H1 (cell line): ENCODE data around the gene DECR2.
"Not testable (repeated sequence)": the region's sequence is repeated elsewhere in the genome, so short reads cannot be mapped to it uniquely, and the experiment has no call there.

Experiments used
- EZH2 ChIP-seq: fragments of 200-600 bp; sonication (generic); IDR thresholded peaks from 2 replicates; pipeline ENCODE4 v1.7.1; 2012; ENCODE audit warnings: low read depth, mild to moderate bottlenecking, moderate library complexity, low read length, inconsistent platforms; ENCODE audit not compliant: severe bottlenecking
- RAD21 ChIP-seq, 2 experiments: IDR thresholded peaks in 1 of 2; conservative IDR thresholded peaks in 1 of 2; 2 replicates each; pipeline ENCODE4 v1.6.1; 2011; ENCODE audit warnings: low read depth in 2 of 2, low read length in 2 of 2, improper control_type of control experiment in 1 of 2, inconsistent platforms in 1 of 2, mild to moderate bottlenecking in 1 of 2, moderate library complexity in 1 of 2
- RBBP5 ChIP-seq: IDR thresholded peaks from 2 replicates; pipeline ENCODE4 v1.7.1; 2012; ENCODE audit warnings: low read depth, mild to moderate bottlenecking, inconsistent platforms, low read length, moderate library complexity, borderline replicate concordance
- TF ChIP-seq, protein P1 (sequence below), 3 experiments: IDR thresholded peaks; 1 replicate in 2 of 3; 2 replicates in 1 of 3; pipeline versions ENCODE4 v1.5.1 to v1.6.1; 2011; ENCODE audit warnings: low read length in 3 of 3, mild to moderate bottlenecking in 3 of 3, inconsistent platforms in 2 of 3, low read depth in 1 of 3, moderate library complexity in 1 of 3; ENCODE audit not compliant: insufficient read depth in 1 of 3; ENCODE audit errors: control extremely low read depth in 1 of 3

DNA sequence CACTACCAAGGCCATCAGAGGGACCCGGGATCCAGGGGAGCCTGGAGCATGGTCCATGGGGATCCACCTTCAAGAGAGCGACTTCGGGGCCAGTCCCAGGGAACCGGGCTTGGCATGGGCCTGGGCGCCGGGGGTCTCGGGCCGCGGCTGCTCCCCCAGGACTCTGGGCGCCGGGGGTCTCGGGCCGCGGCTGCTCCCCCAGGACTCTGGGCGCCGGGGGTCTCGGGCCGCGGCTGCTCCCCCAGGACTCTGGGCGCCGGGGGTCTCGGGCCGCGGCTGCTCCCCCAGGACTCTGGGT lies 39.0 kb upstream of the DECR2 start:
- TF ChIP-seq RBBP5; RAD21 (IDR thresholded peaks at IDR 0.05 in 1 of 2, conservative IDR thresholded peaks at IDR 0.05 in 1 of 2; ENCODE audit: low read depth in 2 of 2, low read length in 2 of 2); EZH2: not testable (repeated sequence)
- TF ChIP-seq, protein P1, sequence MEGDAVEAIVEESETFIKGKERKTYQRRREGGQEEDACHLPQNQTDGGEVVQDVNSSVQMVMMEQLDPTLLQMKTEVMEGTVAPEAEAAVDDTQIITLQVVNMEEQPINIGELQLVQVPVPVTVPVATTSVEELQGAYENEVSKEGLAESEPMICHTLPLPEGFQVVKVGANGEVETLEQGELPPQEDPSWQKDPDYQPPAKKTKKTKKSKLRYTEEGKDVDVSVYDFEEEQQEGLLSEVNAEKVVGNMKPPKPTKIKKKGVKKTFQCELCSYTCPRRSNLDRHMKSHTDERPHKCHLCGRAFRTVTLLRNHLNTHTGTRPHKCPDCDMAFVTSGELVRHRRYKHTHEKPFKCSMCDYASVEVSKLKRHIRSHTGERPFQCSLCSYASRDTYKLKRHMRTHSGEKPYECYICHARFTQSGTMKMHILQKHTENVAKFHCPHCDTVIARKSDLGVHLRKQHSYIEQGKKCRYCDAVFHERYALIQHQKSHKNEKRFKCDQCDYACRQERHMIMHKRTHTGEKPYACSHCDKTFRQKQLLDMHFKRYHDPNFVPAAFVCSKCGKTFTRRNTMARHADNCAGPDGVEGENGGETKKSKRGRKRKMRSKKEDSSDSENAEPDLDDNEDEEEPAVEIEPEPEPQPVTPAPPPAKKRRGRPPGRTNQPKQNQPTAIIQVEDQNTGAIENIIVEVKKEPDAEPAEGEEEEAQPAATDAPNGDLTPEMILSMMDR (IDR thresholded peaks at IDR 0.05; ENCODE audit: control extremely low read depth in 1 of 3, insufficient read depth in 1 of 3, low read depth in 1 of 3, low read length in 3 of 3): not testable (repeated sequence)
